Activated CD4-positive, alpha-beta memory T cell treated with anti-CD3 and anti-CD28 coated beads for 36 hours (primary cell): Measurements from ENCODE around the gene HOXB6. TPM values are rescaled to one million over a fixed set of nuclear protein-coding genes. Genes with fewer than 3 reads are reported as not detected.

Experiments
- CTCF ChIA-PET: fragments of 350-600 bp; sonication (Branson Sonifier 250); formaldehyde crosslinking; loops from one replicate; lab custom pipeline; 2021; ENCODE audit warnings: antibody characterized with exemption, inconsistent platforms; lab: Charles Lee
- POLR2A ChIA-PET: fragments of 350-600 bp; sonication (Branson Sonifier 250); formaldehyde crosslinking; loops from one replicate; lab custom pipeline; 2021; ENCODE audit warnings: antibody characterized with exemption; lab: Charles Lee
- DNase-seq: peaks from one replicate; pipeline ENCODE4 v3.0.0-alpha.2; 2020
- H3K27ac Mint-ChIP-seq: one replicate; pipeline ENCODE4 v1.8.0; 2021; ENCODE audit warnings: mixed read lengths
- H3K27me3 Mint-ChIP-seq: one replicate; pipeline ENCODE4 v1.8.0; 2021; ENCODE audit warnings: mixed read lengths
- H3K36me3 Mint-ChIP-seq: one replicate; pipeline ENCODE4 v1.8.0; 2021; ENCODE audit warnings: mixed read lengths
- H3K4me1 Mint-ChIP-seq: one replicate; pipeline ENCODE4 v1.8.0; 2021; ENCODE audit warnings: low read depth, mixed read lengths
- H3K4me3 Mint-ChIP-seq: one replicate; pipeline ENCODE4 v1.8.0; 2021; ENCODE audit warnings: mild to moderate bottlenecking, mixed read lengths
- H3K9me3 Mint-ChIP-seq: one replicate; pipeline ENCODE4 v1.8.0; 2021; ENCODE audit warnings: mixed read lengths
- intact Hi-C: fragments of 100-400 bp; cut with micrococcal nuclease; formaldehyde crosslinking; loops from one replicate; pipeline ENCODE4 v1.15.1; 2023
- total RNA-seq, 2 experiments: library from RNA; stranded (reverse); gene quantifications; one replicate each; pipeline ENCODE4 v1.2.3, GENCODE V29; 2021

The HOXB6 gene
- total RNA-seq, 2 experiments from 2014 or later = 0.21 to 0.22 TPM

DNA sequence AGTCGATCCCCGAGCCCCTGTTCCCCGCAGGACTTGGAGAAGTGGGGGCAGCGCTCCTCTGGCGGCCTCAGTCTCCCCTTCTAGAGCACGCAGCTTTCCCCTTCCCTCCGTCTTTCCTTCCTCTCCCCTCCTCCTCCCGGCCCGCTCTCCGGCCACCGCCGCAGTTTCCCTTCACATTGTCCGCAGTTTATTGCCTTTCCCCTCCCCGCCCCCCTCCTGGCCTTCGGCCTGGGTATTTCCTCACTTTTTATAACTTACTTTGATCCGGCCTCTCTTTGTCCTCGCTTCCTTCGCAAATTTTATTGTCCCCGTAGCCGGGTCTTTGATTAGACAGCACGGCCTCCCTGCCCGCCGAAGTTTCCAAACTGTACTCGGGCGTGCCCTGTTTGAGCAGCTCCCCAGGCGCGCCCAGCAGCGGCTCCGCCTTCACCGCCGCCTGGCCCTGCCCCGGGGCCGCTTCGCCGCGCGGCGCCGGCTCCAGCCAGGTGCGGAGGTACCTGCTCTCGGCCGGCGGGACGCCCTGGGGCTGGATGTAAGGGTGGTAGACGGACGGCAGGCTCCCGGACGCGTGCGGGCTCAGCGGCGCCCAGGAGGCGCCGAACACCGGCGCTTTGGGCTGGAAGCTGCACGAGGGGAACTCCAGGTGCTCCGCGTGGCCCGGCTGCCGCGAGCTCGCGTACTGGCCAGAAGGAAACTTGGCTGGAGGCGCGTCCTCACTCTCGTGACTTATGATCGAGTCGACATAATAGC is 20.9 kb upstream of the HOXB6 start:
- H3K9me3 Mint-ChIP-seq = no peaks in the 10 kb centered on the region
- H3K4me1 Mint-ChIP-seq = peaks cover 8% of the 10 kb centered on the region
- no peak overlapping the region for H3K27ac Mint-ChIP-seq
- ChIA-PET POLR2A (interaction anchor here (0.9 to 2.4 kb wide), 3 partner anchors 10 to 98 kb away, joined by 3 to 13 read pairs (median 6); partner anchors contain the start of gene PRAC2), CTCF (interaction anchor here (0.8 to 4.5 kb wide), 13 partner anchors 10 to 679 kb away, joined by 3 to 50 read pairs (median 4); partner anchors contain the start of genes HOXB5, HOXB8 and SNX11)
- H3K4me3 Mint-ChIP-seq = peak overlapping the region; percentile 72
- peak; percentile 54 for DNase-seq
- H3K27me3 Mint-ChIP-seq = peaks cover 75% of the 10 kb centered on the region
- intact Hi-C loops = no loop called here
- H3K36me3 Mint-ChIP-seq = no peaks in the 10 kb centered on the region

DNA sequence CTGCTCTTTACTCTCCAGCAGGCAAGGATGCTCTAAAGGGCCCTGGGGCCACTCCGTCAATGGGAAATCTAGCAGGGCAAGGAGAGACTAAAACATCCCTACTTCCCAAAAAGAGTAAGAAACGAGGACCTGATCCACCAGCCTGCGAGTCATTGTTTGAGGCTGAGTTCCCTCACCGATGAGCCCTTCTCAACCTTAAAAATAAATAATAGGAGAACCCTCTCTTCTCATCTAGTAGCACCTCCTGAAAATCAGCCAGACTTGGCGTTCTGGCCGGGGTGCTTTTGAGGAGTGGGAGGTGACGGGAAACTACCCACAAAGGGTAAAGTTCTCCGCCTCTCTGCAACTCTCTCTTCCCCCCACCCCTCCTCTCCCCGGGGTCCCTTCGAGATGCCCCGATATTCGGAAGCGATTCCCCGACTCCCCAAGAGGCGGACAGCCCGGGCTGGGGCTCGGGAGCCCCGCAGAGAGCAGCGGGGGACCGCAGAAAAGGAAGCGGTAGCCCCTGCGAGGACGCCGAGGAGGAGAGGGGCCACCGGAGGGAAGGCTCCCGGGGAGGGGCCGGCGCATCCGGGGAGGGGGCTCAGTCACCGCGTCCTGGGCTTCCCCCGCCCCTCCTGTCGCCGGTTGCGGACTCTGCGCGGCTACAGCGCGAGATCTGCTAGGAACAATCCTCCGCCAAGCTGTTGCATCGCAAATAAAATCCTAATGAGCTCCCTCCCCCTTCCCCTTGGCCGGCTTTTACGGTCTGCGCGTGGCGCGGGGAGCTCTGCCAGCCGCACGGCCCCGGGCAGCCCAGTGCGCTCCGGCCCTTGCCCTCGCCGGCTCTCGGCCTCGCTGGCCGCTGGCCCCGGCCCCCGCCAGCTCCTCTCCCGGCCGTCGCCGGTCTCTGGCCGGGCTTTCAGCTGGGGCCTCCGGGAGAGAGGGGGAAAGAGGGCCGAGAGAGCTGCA is 20.0 kb upstream of the HOXB6 start:
- intact Hi-C loops = no loop called here

DNA sequence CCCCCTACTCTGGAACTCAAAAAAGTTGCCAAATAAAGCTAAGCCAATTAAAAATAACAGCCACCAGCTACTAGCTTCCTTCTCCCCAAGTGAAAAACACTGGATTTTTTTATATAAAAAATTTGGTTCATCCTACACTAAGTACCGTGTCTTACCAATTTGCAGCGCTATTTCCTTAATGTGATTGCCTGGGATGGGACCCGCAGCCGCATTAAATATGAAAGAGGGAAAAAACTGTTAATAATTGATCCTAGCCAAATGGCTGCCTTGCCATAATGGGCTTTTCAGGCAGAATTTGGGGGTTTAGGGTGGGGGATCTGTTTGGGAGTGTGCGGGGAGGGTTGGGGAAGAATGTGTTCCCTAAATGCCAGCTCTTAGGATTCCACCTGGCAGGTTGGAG is 19.3 kb upstream of the HOXB6 start:
- H3K36me3 Mint-ChIP-seq = no peaks in the 10 kb centered on the region
- H3K27ac Mint-ChIP-seq = no peak overlapping the region
- POLR2A ChIA-PET = interaction anchor here (0.6 to 1.0 kb wide), 2 partner anchors 12 to 31 kb away, joined by 3 read pairs; no protein-coding TSS in a partner anchor
- DNase-seq = no peak
- intact Hi-C loops = no loop called here
- peak overlapping the region; percentile 27 for H3K4me3 Mint-ChIP-seq
- H3K9me3 Mint-ChIP-seq = no peaks in the 10 kb centered on the region
- H3K4me1 Mint-ChIP-seq = peaks cover 11% of the 10 kb centered on the region
- H3K27me3 Mint-ChIP-seq = peaks cover 77% of the 10 kb centered on the region
- CTCF ChIA-PET = interaction anchor here (0.6 to 2.5 kb wide), 6 partner anchors 11 to 544 kb away, joined by 3 to 13 read pairs (median 4); no protein-coding TSS in a partner anchor

More for the DNA sequence above, 20.0 kb upstream of the HOXB6 start:
- Mint-ChIP-seq H3K36me3 (no peaks in the 10 kb centered on the region), H3K4me1 (peaks cover 8% of the 10 kb centered on the region), H3K4me3 (peak overlapping the region; percentile 72), H3K27me3 (peaks cover 75% of the 10 kb centered on the region), H3K9me3 (no peaks in the 10 kb centered on the region), H3K27ac (no peak overlapping the region)
- POLR2A ChIA-PET = interaction anchor here (0.6 to 2.4 kb wide), 4 partner anchors 9 to 99 kb away, joined by 3 to 13 read pairs (median 4); partner anchors contain the start of gene PRAC2
- DNase-seq = peak; percentile 54
- CTCF ChIA-PET = interaction anchor here (0.7 to 4.5 kb wide), 11 partner anchors 10 to 678 kb away, joined by 3 to 50 read pairs (median 4); partner anchors contain the start of genes HOXB5 and HOXB8

- H3K36me3 Mint-ChIP-seq = no peaks in the 10 kb centered on the region
- no peak overlapping the region for H3K27ac Mint-ChIP-seq
- POLR2A ChIA-PET = interaction anchor here (1.0 kb wide), 1 partner anchor 31 kb away, joined by 3 read pairs; no protein-coding TSS in a partner anchor
- H3K4me1 Mint-ChIP-seq = peaks cover 13% of the 10 kb centered on the region
- CTCF ChIA-PET = interaction anchor here (0.6 to 2.5 kb wide), 7 partner anchors 11 to 543 kb away, joined by 3 to 13 read pairs (median 3); no protein-coding TSS in a partner anchor
- no peaks in the 10 kb centered on the region for H3K9me3 Mint-ChIP-seq
- peaks cover 79% of the 10 kb centered on the region for H3K27me3 Mint-ChIP-seq
- intact Hi-C loops = no loop called here
- DNase-seq = no peak
- no peak overlapping the region for H3K4me3 Mint-ChIP-seq
Measured at GRCh38 chr17:48623583-48623982, 18.8 kb upstream of the HOXB6 start.

- POLR2A ChIA-PET = interaction anchor here (1.0 kb wide), 1 partner anchor 30 kb away, joined by 3 read pairs; no protein-coding TSS in a partner anchor
- Mint-ChIP-seq H3K9me3 (no peaks in the 10 kb centered on the region), H3K4me1 (peaks cover 19% of the 10 kb centered on the region), H3K27ac (no peak overlapping the region), H3K4me3 (no peak overlapping the region), H3K27me3 (peaks cover 78% of the 10 kb centered on the region), H3K36me3 (no peaks in the 10 kb centered on the region)
- no peak for DNase-seq
- intact Hi-C loops = no loop called here
- CTCF ChIA-PET = interaction anchor here (1.2 to 2.5 kb wide), 7 partner anchors 10 to 543 kb away, joined by 3 to 13 read pairs (median 4); no protein-coding TSS in a partner anchor
Measured at GRCh38 chr17:48622857-48623256, 18.1 kb upstream of the HOXB6 start.

DNA sequence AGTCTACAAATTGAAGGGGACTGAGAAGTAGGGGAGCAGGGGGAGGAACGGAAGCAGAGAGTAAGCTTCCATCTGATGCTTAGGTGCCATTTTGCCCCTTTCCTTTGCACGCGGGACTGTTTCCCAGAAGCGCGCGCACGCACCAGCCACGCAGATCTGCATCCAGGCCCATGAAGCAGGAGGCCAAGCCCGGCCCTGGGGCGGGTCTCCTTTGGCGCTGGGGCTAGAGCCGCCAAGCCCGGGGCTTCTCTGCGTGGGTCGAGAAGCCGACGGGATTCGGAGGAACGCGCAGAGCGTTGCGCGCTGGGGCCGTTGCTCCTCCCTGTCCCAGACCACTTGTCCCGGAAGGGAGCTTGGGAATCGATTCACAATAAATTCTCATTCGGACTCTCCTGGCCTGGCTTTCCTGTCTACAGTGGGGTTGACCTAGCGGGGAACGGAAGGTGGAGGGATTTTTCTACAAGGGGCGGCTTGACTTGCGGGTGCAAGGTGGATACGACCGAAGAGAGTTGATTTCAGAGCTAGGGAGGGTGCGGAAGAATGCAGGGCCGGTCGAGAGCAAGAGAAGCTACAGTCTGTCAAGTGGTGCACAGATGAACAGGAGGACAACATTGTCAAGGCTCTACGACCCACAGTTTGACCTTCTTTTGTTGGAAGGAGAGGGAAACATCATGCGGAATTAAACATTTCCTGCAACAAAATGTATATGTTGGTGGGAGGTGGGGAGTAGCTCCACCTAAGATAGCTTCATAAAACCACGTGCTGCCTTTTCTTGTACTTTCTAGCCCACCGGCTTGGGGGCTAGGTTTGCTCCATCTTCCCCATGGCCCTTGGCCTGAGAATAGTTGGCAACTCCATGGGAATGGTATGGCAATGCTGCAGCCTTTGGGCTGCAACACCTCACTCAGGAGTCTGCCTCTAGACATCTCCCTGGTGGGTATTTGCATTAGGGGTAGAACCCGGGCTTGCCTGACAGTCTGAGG is 16.9 kb upstream of the HOXB6 start:
- Mint-ChIP-seq H3K4me3 (no peak overlapping the region), H3K9me3 (no peaks in the 10 kb centered on the region), H3K27me3 (peaks cover 79% of the 10 kb centered on the region), H3K4me1 (peaks cover 24% of the 10 kb centered on the region), H3K36me3 (no peaks in the 10 kb centered on the region), H3K27ac (no peak overlapping the region)
- no peak for DNase-seq
- ChIA-PET POLR2A (no interaction called here), CTCF (interaction anchor here (1.6 to 2.5 kb wide), 5 partner anchors 9 to 286 kb away, joined by 3 to 13 read pairs (median 6); no protein-coding TSS in a partner anchor)
- intact Hi-C loops = no loop called here

GRCh38 chr17:48620461-48621139 is 15.8 kb upstream of the HOXB6 start:
- DNase-seq = no peak
- Mint-ChIP-seq H3K27ac (peak overlapping the region; percentile 52), H3K4me1 (peaks cover 26% of the 10 kb centered on the region), H3K36me3 (no peaks in the 10 kb centered on the region), H3K9me3 (no peaks in the 10 kb centered on the region), H3K27me3 (peaks cover 85% of the 10 kb centered on the region), H3K4me3 (no peak overlapping the region)
- ChIA-PET CTCF (interaction anchor here (0.5 to 2.0 kb wide), 4 partner anchors 12 to 594 kb away, joined by 4 to 6 read pairs (median 4); partner anchors contain the start of gene HOXB5), POLR2A (no interaction called here)
- intact Hi-C loops = no loop called here

GRCh38 chr17:48619826-48620449 is 15.2 kb upstream of the HOXB6 start:
- intact Hi-C loops = loop anchor here (5.0 to 10.0 kb wide), 2 partner anchors 102 to 485 kb away; partner anchors contain the start of genes PRAC1 and PRAC2
- no peaks in the 10 kb centered on the region for H3K9me3 Mint-ChIP-seq
- peaks cover 87% of the 10 kb centered on the region for H3K27me3 Mint-ChIP-seq
- no peaks in the 10 kb centered on the region for H3K36me3 Mint-ChIP-seq
- peaks cover 30% of the 10 kb centered on the region for H3K4me1 Mint-ChIP-seq
- H3K27ac Mint-ChIP-seq = no peak overlapping the region
- H3K4me3 Mint-ChIP-seq = no peak overlapping the region
- no peak for DNase-seq
- ChIA-PET CTCF (interaction anchor here (0.5 to 4.9 kb wide), 6 partner anchors 12 to 593 kb away, joined by 4 to 22 read pairs (median 5); partner anchors contain the start of gene HOXB5), POLR2A (no interaction called here)

DNA sequence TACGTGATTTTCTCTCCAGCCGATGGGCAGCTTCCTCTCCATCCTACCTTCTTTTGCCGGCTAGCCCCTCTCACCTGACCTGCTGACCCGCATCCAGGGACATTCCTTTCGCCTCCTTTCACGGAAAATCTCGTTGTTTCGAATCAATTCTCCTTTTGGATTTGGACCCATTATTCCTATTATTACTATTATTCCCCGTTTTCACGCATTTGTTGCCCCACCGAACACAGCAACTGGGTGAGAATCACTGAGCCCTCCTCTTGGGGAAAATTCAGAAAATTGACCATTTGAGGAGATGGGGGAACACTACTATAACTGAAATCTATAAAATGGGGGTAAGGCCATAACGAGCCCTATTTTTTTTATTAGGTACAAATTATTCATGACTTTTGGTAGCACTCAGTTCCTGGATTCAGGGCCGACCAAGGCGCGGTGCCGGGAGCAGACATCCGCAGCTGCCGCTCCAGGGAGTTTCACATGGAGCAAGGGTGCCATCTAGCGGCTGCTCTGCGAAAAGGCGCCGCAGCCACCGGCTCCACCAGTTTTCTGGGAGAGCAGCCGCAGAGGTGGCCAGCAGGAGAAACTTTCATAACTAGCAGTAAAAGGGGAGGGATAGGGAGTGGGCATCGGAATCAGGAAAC is 13.6 kb upstream of the HOXB6 start:
- H3K4me1 Mint-ChIP-seq = peaks cover 42% of the 10 kb centered on the region
- H3K36me3 Mint-ChIP-seq = no peaks in the 10 kb centered on the region
- peaks cover 89% of the 10 kb centered on the region for H3K27me3 Mint-ChIP-seq
- H3K4me3 Mint-ChIP-seq = peak overlapping the region; percentile 17
- intact Hi-C loops = loop anchor here (5.0 to 10.0 kb wide), 2 partner anchors 104 to 484 kb away; partner anchors contain the start of genes PRAC1 and PRAC2
- ChIA-PET POLR2A (no interaction called here), CTCF (interaction anchor here (0.5 to 4.9 kb wide), 39 partner anchors 9 to 607 kb away, joined by 3 to 22 read pairs (median 5); partner anchors contain the start of genes CBX1 and HOXB5)
- H3K9me3 Mint-ChIP-seq = no peaks in the 10 kb centered on the region
- peak overlapping the region; percentile 40 for H3K27ac Mint-ChIP-seq
- DNase-seq = peak; percentile 89
